ENCODE results near the gene WWOX.

DNA sequence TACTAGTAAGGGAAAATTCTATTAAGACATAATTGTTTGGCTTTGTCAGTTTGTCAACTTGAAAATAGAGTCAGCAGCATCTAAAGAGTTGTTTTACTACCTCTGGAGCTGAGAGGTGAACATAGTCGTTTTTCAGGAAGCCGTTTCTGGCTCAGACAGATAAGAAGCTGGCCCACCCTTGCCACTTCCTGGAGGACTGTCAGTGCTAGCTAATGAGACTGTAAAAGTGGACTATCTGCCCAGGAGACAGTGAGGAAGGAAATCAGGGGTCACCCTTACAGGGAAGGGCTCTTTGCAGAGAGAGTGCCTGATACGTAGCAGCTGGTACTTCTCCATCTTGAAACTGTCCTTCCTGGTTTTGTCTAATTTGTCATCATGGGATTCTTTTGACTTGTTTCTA lies 328.7 kb downstream of the WWOX start:
- TF ChIP-seq POLR2A (IDR thresholded peaks at IDR 0.05) (no peak), CTCF (IDR thresholded peaks at IDR 0.05) (no peak)

Measured in right lobe of liver (tissue), 4 donors.